Right atrium auricular region (tissue), 2 donors: ENCODE measurements around the gene FNDC5. TPM values are rescaled to one million over a fixed set of nuclear protein-coding genes. Genes with fewer than 3 reads are reported as not detected.
"Not testable (repeated sequence)": the region's sequence is repeated elsewhere in the genome, so short reads cannot be mapped to it uniquely, and the experiment has no call there.

Source experiments
- DNase-seq: peaks from one replicate; pipeline ENCODE4 v3.0.0-alpha.2; 2019; ENCODE audit warnings: low spot score
- H3K27ac ChIP-seq, 2 donors: fragments of 200-600 bp; sonication (generic); 1 replicate in 1 of 2; 2 replicates in 1 of 2; pipeline ENCODE4 v1.5.1; 2016 to 2019
- H3K27me3 ChIP-seq, 2 donors: fragments of 200-600 bp; sonication (generic); one replicate each; pipeline versions ENCODE4 v1.5.1 to v1.6.0; 2017 to 2019
- H3K36me3 ChIP-seq: fragments of 200-600 bp; sonication (generic); one replicate; pipeline ENCODE4 v1.5.1; 2016
- H3K4me1 ChIP-seq, 2 donors: fragments of 200-600 bp; sonication (generic); one replicate each; pipeline versions ENCODE4 v1.5.1 to v1.6.0; 2017 to 2019
- H3K4me3 ChIP-seq, 2 donors: fragments of 200-600 bp; sonication (generic); 1 replicate in 1 of 2; 2 replicates in 1 of 2; pipeline ENCODE4 v1.5.1; 2017 to 2019; ENCODE audit warnings: mild to moderate bottlenecking in 1 of 2, moderate library complexity in 1 of 2
- H3K9me3 ChIP-seq, 2 donors: fragments of 200-600 bp; sonication (generic); one replicate each; pipeline ENCODE4 v1.5.1; 2019
- CTCF ChIP-seq, 2 donors: fragments of 200-600 bp; sonication (generic); IDR thresholded peaks; one replicate each; pipeline ENCODE4 v1.5.1; 2019; ENCODE audit warnings: antibody characterized with exemption in 2 of 2
- total RNA-seq, 2 donors: library from RNA; depleted of rRNA; stranded (reverse); fragments of >200 nt; gene quantifications; one replicate each; pipeline ENCODE4 v1.1.0, GENCODE V29; 2016

Gene FNDC5
- total RNA-seq, 2 donors from 2014 or later, result 68.3 to 112 TPM

- no peak overlapping the region for H3K27ac ChIP-seq
- no peak for DNase-seq
- TF ChIP-seq CTCF (IDR thresholded peaks at IDR 0.05), result no peak
These were observed 39.6 kb upstream of the FNDC5 start for GRCh38 chr1:32910319-32910718.

GRCh38 chr1:32907435-32907834 lies 36.7 kb upstream of the FNDC5 start:
- no peak overlapping the region for H3K27ac ChIP-seq
- TF ChIP-seq CTCF (IDR thresholded peaks at IDR 0.05), result no peak
- DNase-seq, result no peak
- H3K36me3 ChIP-seq, result no peaks in the 10 kb centered on the region
- H3K4me3 ChIP-seq, result no peak overlapping the region
- H3K4me1 ChIP-seq, result no peaks in the 10 kb centered on the region
- H3K27me3 ChIP-seq, result no peaks in the 10 kb centered on the region
- H3K9me3 ChIP-seq, result no peaks in the 10 kb centered on the region

More at GRCh38 chr1:32910319-32910718, 39.6 kb upstream of the FNDC5 start:
- Histone ChIP-seq H3K4me3 (no peak overlapping the region), H3K9me3 (no peaks in the 10 kb centered on the region), H3K36me3 (no peaks in the 10 kb centered on the region), H3K4me1 (no peaks in the 10 kb centered on the region), H3K27me3 (no peaks in the 10 kb centered on the region)

- Histone ChIP-seq H3K9me3 (no peaks in the 10 kb centered on the region), H3K36me3 (no peaks in the 10 kb centered on the region), H3K4me3 (no peak overlapping the region), H3K27ac (no peak overlapping the region), H3K27me3 (no peaks in the 10 kb centered on the region), H3K4me1 (no peaks in the 10 kb centered on the region)
- TF ChIP-seq CTCF (IDR thresholded peaks at IDR 0.05), result no peak
- DNase-seq, result no peak
These were observed 35.9 kb upstream of the FNDC5 start for GRCh38 chr1:32906654-32907053.

- not testable (repeated sequence) for H3K27ac ChIP-seq, DNase-seq, H3K4me1 ChIP-seq, H3K9me3 ChIP-seq, H3K27me3 ChIP-seq, H3K4me3 ChIP-seq, H3K36me3 ChIP-seq
These were observed 34.9 kb upstream of the FNDC5 start for GRCh38 chr1:32905588-32905987.

GRCh38 chr1:32904797-32905196 lies 34.1 kb upstream of the FNDC5 start:
- TF ChIP-seq CTCF (IDR thresholded peaks at IDR 0.05), result no peak

GRCh38 chr1:32903991-32904785 lies 33.5 kb upstream of the FNDC5 start:
- Histone ChIP-seq H3K27me3 (peaks cover 0 to 4% of the 10 kb centered on the region in 2 donors), H3K27ac (no peak overlapping the region), H3K36me3 (no peaks in the 10 kb centered on the region), H3K4me3 (no peak overlapping the region), H3K9me3 (no peaks in the 10 kb centered on the region), H3K4me1 (peaks cover 0 to 9% of the 10 kb centered on the region in 2 donors)
- no peak for DNase-seq
- no peak for TF ChIP-seq CTCF (IDR thresholded peaks at IDR 0.05)

More at GRCh38 chr1:32904797-32905196, 34.1 kb upstream of the FNDC5 start:
- Histone ChIP-seq H3K4me3 (no peak overlapping the region), H3K4me1 (peaks cover 0 to 9% of the 10 kb centered on the region in 2 donors), H3K27me3 (peaks cover 0 to 4% of the 10 kb centered on the region in 2 donors), H3K27ac (no peak overlapping the region), H3K9me3 (no peaks in the 10 kb centered on the region), H3K36me3 (no peaks in the 10 kb centered on the region)
- DNase-seq, result no peak
